DMS153 treated with DMSO at 0.1 percent for 48 hours (cell line): ENCODE measurements around the gene TM6SF1.
"Not testable (repeated sequence)": the region's sequence is repeated elsewhere in the genome, so short reads cannot be mapped to it uniquely, and the experiment has no call there.

Experiments used
- DNase-seq: peaks from one replicate; lab custom pipeline; 2025; ENCODE audit not compliant: unreplicated experiment; lab: John Stamatoyannopoulos, UW

The TM6SF1 gene

GRCh38 chr15:83087576-83087975, 19.9 kb upstream of the TM6SF1 start:
- DNase-seq: no peak

GRCh38 chr15:83088876-83089275, 18.6 kb upstream of the TM6SF1 start:
- DNase-seq: no peak

- DNase-seq: no peak
These were observed 17.0 kb upstream of the TM6SF1 start for GRCh38 chr15:83090465-83090864.

- not testable (repeated sequence) for DNase-seq
These were observed 15.5 kb upstream of the TM6SF1 start for GRCh38 chr15:83091965-83092308.

- no peak for DNase-seq
These were observed 15.0 kb upstream of the TM6SF1 start for GRCh38 chr15:83092309-83092976.

DNA sequence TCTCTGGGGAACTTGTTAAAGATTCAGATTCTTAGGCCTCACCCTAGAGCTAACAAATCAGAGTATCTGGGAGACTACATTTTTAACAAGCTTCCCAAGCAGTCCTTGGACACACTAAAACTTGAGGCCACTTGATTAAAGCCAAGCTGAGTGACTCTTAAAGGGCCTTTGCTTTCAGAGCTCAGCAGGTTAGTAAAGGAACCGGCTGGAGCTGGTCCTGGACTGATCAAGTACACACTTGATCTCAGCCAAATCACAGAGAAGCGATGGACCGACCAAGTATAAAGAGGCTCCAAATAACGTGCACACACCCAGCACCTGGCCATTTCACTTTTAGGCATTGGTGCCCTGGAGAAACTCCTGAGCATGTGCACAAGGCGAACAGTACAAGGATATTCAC, 12.9 kb upstream of the TM6SF1 start:
- DNase-seq: no peak

DNA sequence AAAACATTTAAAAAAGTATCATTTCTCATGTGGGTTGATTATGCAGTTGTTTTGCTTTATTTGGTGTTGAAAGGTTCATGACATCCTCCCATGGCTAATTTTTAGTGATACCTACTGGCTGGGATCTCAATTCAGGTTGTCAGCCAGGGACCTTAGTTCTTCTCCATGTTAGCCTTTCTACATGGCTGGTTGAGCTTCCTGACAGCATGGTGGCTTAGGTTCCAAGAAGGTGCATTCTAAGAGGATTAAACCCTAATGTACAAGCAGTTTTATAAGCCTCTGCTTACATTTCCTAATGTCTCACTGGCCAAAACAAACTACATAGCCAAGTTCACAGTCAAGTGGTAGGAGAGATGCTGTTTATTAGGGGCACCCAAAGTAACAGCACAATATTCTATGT, 9.4 kb upstream of the TM6SF1 start:
- DNase-seq: no peak

GRCh38 chr15:83099290-83099689, 8.2 kb upstream of the TM6SF1 start:
- no peak for DNase-seq

DNA sequence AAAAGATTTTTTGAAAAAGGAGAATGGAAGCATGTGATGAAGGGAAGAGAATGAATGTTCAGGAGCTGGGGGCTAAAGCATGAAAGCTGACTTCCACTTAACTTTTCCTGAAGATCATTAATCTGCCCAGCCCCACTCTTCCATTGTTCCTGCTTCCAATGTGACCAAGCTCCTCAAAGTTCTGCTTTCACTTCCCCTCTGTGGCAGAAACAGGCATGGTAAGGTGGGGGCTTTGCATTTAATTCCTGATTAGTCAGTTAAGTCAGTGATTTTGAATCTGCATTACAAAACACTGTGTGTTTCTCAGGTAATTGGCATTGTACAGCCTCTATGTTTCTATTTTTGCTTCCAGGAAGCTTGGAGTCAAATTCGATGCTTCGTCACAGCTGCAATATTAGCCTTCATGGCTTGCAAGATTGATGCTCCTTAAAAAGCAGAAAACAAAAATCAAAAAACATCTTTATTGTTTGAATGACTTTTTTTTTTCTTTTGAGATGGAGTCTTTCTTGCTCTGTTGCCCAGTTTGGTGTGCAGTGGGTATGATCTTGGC, 7.3 kb upstream of the TM6SF1 start:
- no peak for DNase-seq

DNA sequence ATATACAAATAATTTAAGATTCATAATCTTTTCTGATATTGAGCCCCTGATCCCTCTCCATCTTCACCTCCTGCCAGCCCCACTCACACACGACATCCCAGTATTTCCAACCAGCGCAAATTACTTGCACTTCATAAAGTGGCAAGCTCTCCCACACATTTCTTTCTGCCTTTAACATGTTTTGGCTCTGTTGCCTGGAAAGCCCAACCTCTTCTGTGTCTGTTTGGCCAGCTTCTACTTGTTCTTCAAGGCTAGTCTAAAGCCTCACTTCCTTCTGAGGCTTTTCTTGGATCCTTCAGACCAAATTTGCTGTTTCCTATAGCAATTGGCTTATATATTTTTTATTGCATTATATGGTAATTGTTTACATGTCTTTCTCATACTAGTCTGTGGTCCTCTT, 5.1 kb upstream of the TM6SF1 start:
- no peak for DNase-seq

DNA sequence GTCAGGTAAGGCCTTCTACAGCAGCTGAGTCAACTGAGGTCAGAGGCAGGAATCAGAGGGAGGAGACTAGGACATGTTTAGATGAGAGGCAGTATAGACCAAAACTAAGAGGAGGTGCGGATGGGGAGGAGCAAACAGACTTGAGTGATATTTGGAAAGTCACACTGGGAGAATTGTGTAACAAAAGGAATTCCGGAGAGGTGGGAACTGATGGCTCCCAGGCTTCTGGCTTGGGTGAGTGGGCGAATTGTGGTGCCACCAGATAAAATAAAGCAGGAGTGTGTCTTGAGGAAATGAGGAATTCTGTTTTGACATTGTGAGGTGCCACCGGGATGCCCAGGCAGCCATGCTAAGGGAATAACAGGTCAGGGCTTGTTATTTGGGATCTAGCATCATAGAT, 3.3 kb upstream of the TM6SF1 start:
- no peak for DNase-seq

- DNase-seq: no peak
These were observed 2.0 kb upstream of the TM6SF1 start for GRCh38 chr15:83105440-83105839.

DNA sequence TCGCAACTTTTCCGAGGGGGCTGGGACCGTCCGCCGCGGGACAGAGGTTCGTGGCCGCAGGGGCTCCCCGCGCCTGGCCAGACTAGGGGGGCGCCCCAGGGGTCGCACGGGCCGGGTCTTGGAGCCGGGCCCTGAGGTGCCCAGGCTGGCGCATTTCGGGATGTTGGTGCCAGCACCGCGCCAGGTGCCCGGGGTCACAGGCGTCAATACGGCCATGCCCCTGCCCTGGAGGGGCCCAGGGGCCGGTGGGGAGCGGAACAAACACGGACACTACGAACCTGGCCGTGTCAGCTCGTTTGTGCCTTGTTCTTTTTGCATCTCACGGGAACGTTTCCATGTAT, 366 bp downstream of the TM6SF1 start:
- no peak for DNase-seq

DNA sequence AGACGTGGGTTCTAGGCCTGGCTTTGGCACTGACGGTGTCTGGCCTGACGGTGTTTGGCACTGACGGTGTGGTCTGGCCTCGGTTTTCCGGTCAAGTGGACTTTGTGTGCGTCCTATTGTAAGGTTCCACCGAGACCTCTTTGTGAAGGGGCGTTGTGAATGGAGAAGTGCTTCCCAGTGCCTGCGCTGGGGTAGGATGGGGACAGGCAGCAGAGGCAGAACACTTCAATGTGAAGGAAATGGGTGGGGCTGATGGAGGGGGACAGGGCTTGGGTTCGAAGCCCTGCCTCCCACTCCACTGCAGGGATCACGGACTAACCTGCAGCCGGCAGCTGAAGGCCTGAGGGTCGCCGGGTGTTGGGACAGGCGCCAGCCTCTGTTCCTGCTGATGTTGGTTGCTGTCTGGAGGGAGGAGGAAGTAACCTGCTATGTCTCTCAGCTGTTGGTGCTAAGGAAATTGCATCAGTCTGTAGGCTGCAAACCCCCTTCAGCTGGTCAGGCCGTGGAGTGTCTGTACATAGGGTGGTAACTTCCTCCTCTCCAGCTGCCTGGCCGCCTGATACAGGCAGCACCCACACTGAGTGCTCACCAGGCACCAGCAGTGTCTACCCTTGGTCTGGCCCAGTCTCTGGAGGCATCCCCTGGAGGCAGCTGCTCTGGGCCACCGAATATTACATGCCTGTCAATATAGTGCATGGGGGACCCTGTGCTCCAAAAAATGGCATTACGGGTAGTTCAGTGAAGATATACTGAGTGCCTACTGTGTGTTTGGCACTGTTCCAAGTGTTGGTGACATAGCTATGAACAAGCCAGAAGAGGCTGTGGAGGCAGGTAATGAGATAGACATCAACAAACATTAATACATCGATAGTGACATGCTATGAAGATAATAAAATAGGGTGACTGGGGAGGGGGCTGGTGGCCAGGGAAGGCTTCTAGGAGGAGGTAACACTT, 1.1 kb downstream of the TM6SF1 start:
- peak; percentile 4 for DNase-seq

DNA sequence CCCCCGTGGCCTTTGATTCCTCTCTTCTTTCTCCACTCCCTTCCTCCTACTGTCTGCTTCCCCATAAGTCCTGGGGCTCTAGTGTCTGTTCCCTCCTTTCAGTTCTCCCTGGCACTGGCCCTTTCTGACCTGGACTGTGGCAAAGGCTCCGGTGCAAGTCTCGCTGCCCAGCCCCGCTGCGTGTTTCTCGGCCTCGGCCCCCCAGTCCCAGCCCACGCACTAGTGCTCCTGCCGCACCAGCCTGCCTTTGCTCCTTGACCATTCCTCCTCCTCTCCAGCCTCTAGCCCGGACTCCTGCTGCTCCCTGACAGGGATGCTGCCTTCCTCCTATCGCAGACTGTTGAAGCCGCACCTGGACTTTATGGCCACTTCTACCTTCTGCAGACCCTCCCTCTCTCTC, 2.1 kb downstream of the TM6SF1 start:
- DNase-seq: no peak

DNA sequence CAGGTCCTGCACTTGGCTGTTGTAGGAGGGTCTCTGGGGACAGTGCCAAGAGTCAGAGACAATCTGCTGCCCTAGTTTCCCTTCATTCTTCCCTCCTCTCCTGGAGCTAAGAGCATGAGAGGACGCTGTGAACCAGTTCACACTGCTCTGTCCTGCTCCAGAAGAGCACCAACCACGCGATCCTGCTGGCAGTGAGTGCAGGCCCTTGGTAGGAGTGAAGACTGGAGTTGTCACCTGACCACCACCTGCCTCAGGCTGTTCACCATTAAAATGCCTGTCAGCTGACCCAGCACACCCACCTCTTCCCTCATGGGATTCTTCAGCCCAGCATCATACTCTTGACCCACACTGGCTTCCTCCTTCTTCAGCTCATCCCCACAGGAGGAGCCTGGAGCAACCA, 2.9 kb downstream of the TM6SF1 start:
- DNase-seq: no peak

DNA sequence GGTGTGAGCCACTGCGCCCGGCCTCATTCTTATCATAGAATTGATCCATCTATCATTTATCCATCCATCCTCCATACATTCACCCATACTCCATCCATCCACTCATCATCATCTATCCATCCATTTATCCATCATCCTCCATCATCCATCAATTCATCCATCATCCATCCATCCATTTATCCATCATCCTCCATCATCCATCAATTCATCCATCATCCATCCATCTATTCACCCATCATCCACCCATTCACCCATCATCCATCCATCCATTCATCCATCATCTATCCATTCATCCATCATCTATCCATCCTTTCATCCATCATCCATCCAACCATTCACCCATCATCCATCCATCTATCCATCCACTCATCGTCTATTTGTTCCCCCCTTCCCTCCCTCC, 3.7 kb downstream of the TM6SF1 start:
- DNase-seq: no peak

GRCh38 chr15:83112233-83112955, 4.9 kb downstream of the TM6SF1 start:
- no peak for DNase-seq

- DNase-seq: no peak
These were observed 5.5 kb downstream of the TM6SF1 start for GRCh38 chr15:83112956-83113299.

DNA sequence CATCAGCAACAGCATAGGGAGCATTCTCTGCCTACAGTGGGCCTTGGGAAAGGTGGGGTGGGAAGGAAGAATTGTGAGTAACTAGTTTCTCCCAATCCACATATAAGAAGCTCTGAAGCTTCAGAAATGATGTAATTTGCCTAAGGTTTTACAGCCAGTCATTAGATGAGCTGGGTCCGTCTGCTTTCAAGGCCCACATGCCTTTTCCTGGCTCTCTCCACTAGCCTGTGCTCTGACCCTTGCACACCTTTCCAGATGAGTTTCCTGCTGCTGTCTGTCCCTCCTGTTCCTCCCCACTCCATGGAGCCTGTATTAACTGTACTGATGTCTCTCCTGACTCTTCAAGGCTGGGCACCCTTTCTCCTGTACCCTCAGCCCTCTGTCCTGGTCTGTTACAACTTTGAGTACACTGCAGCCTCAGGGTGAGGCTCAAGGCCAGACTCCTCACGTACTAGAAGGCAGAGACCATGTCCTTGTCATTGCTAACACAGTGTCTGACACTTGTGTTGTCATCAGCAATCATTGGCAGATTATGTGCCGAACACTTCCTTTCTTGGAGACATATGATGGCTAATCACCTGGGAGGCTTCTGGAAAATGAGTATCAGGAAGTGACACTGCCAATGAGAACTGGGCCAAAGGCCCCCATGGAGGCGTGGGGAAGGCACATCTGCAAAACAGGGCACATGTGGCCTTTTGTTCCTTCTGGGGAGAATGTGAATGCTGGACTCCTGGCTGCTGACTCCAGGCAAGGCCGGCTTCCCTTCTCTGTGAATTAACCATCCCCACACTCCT, 6.6 kb downstream of the TM6SF1 start:
- no peak for DNase-seq

GRCh38 chr15:83114856-83115255, 7.4 kb downstream of the TM6SF1 start:
- no peak for DNase-seq
